Measurements from ENCODE around the gene SELP. TPM values are rescaled to one million over a fixed set of nuclear protein-coding genes. Genes with fewer than 3 reads are reported as not detected.

Gene SELP
- total RNA-seq, 1 experiment from 2014 or later = not detected

DNA sequence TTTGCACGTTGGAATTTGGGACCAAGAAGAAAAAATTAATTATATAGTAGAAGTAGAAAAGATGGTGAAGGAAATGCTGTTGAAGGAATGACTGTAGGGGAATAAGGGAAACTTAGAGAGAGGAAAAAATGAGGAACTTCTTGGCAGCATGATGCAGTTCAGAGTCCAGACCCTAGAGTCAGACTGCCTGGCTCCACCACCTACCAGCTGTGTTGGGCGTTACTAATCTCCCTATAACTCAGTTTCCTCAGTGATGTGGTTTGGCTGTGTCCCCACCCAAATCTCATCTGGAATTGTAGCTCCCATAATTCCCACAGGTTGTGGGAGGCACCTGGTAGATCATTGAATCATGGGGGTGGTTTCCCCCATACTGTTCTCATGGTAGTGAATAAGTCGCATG lies 1.3 kb upstream of the SELP start:
- Histone ChIP-seq H3K9me2 (ENCODE audit: insufficient read depth) (no peaks in the 10 kb centered on the region), H2AFZ (no peak overlapping the region), H3K27ac (no peak overlapping the region), H3K27me3 (ENCODE audit: insufficient read depth, low read depth) (no peaks in the 10 kb centered on the region), H3K4me3 (no peak overlapping the region), H3K4me1 (replicated peaks; ENCODE audit: insufficient read depth) (no peaks in the 10 kb centered on the region), H3F3A (ENCODE audit: insufficient read depth, low read depth) (no peaks in the 10 kb centered on the region), H3K9me3 (ENCODE audit: insufficient read depth, low read depth) (peaks cover 7% of the 10 kb centered on the region; the same call in 1 of the 2 replicates), H3K4me2 (no peak overlapping the region), H4K20me1 (ENCODE audit: insufficient read depth) (no peaks in the 10 kb centered on the region), H3K36me3 (ENCODE audit: low read depth) (no peaks in the 10 kb centered on the region), H3K79me2 (ENCODE audit: low read depth) (no peaks in the 10 kb centered on the region)
- TF ChIP-seq EZH2 (IDR thresholded peaks at IDR 0.05; ENCODE audit: low read depth) = no peak
- DNase-seq = no peak
- no TSS peak for BruUV-seq (replicated peaks)
- intact Hi-C loops (cut with micrococcal nuclease; ENCODE audit: unreplicated experiment) = no loop called here
- POLR2A ChIA-PET (ENCODE audit: unreplicated experiment) = no interaction called here
- CTCF ChIA-PET = no interaction called here

DNA sequence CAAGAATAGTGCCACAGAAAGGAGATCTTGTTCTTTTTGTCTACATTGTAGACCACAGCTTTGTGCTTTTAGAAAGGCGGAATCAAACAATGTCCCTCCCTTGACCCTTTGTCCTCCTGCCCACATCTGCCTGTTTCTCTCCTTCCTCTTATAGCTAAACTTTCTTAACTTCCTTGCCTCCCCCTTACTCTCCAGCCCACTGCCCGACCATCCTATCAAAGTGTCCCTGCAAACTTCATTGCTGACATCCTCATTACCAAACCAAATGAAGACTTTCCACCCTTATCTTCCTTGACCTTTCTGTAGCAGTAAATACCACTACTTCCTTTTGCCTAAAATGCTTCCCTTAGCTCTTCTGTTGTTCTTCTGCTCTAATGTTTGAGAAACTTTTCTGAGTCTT lies 5.0 kb downstream of the SELP start:
- CTCF ChIA-PET = no interaction called here
- Histone ChIP-seq H3K27ac (no peak overlapping the region), H3K9me3 (ENCODE audit: insufficient read depth, low read depth) (no peaks in the 10 kb centered on the region), H3K9me2 (ENCODE audit: insufficient read depth) (no peaks in the 10 kb centered on the region), H3K27me3 (ENCODE audit: insufficient read depth, low read depth) (no peaks in the 10 kb centered on the region), H3K4me2 (no peak overlapping the region), H3K79me2 (ENCODE audit: low read depth) (no peaks in the 10 kb centered on the region), H4K20me1 (ENCODE audit: insufficient read depth) (no peaks in the 10 kb centered on the region), H3K4me3 (no peak overlapping the region), H3F3A (ENCODE audit: insufficient read depth, low read depth) (no peaks in the 10 kb centered on the region), H2AFZ (no peak overlapping the region), H3K4me1 (replicated peaks; ENCODE audit: insufficient read depth) (no peaks in the 10 kb centered on the region), H3K36me3 (ENCODE audit: low read depth) (no peaks in the 10 kb centered on the region)
- BruUV-seq (replicated peaks) = no TSS peak
- TF ChIP-seq, protein P1, sequence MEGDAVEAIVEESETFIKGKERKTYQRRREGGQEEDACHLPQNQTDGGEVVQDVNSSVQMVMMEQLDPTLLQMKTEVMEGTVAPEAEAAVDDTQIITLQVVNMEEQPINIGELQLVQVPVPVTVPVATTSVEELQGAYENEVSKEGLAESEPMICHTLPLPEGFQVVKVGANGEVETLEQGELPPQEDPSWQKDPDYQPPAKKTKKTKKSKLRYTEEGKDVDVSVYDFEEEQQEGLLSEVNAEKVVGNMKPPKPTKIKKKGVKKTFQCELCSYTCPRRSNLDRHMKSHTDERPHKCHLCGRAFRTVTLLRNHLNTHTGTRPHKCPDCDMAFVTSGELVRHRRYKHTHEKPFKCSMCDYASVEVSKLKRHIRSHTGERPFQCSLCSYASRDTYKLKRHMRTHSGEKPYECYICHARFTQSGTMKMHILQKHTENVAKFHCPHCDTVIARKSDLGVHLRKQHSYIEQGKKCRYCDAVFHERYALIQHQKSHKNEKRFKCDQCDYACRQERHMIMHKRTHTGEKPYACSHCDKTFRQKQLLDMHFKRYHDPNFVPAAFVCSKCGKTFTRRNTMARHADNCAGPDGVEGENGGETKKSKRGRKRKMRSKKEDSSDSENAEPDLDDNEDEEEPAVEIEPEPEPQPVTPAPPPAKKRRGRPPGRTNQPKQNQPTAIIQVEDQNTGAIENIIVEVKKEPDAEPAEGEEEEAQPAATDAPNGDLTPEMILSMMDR (conservative IDR thresholded peaks at IDR 0.05) = no peak
- no peak for TF ChIP-seq EZH2 (IDR thresholded peaks at IDR 0.05; ENCODE audit: low read depth)
- POLR2A ChIA-PET (ENCODE audit: unreplicated experiment) = no interaction called here
- DNase-seq = no peak
- intact Hi-C loops (cut with micrococcal nuclease; ENCODE audit: unreplicated experiment) = no loop called here

DNA sequence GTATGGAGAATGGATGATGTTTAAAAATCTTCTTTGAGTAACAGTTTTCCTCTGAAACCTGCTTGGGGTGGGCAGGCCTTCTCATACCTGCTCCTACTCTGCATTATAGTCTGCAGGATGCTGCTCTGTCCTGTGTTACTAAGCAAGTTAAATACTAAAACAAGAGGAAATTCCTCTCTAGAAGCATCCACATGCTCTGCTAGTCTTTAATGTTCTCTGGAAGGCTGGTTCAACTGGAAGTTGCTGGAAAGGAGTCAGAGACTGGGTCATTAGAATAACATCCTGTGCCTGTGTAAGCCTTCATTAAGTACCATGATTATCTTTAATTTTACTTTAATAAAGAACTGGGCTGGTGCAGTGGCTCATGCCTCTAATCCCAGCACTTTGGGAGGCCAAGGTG lies 5.8 kb downstream of the SELP start:
- BruUV-seq (replicated peaks) = no TSS peak
- Histone ChIP-seq H3K27ac (no peak overlapping the region), H3K9me2 (ENCODE audit: insufficient read depth) (no peaks in the 10 kb centered on the region), H3K4me2 (no peak overlapping the region), H3K79me2 (ENCODE audit: low read depth) (no peaks in the 10 kb centered on the region), H3K9me3 (ENCODE audit: insufficient read depth, low read depth) (no peaks in the 10 kb centered on the region), H3K27me3 (ENCODE audit: insufficient read depth, low read depth) (no peaks in the 10 kb centered on the region), H3K4me1 (replicated peaks; ENCODE audit: insufficient read depth) (no peaks in the 10 kb centered on the region), H3F3A (ENCODE audit: insufficient read depth, low read depth) (no peaks in the 10 kb centered on the region), H3K36me3 (ENCODE audit: low read depth) (no peaks in the 10 kb centered on the region), H4K20me1 (ENCODE audit: insufficient read depth) (no peaks in the 10 kb centered on the region), H2AFZ (no peak overlapping the region), H3K4me3 (no peak overlapping the region)
- TF ChIP-seq EZH2 (IDR thresholded peaks at IDR 0.05; ENCODE audit: low read depth) = no peak
- TF ChIP-seq, protein P1 (conservative IDR thresholded peaks at IDR 0.05) = no peak
- DNase-seq = no peak
- intact Hi-C loops (cut with micrococcal nuclease; ENCODE audit: unreplicated experiment) = no loop called here
- POLR2A ChIA-PET (ENCODE audit: unreplicated experiment) = no interaction called here
- CTCF ChIA-PET = no interaction called here

DNA sequence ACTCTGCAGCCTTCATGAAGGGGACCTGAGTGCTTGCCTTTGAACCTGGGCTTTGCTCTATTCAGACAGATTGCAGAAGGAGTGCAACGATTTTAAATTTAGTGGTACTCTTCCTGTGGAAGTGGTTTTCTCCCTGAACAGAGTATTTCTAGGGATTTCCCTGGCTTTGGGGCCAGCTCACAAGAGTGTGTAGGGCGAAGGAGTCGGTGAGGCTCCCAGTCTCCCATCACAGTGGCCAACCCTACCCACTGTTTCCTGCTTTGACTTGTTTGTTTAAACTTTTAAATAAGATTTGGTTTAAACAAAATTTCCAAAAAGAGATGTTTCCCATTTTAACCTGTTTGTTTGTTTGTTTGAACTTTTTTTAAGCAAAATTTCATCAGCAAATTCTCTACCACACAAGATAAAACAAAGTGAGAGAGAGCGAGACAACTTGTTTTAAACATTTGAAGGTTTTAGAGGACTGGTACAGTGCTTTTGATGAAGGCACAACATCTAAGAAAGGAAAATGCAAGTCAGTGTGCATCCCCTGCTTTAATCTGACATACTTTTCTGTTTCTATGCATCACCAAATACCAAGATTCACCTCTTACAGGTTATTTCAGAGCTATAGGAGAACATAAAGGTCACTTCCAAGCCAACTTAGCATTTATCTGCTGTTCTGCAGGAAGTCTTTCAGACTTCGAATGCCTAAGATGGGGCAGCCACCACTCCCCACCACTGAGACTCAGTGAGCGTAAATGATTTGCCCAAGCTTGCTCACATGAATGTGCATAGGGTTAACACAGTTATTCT lies 6.6 kb downstream of the SELP start:
- ChIA-PET CTCF (no interaction called here), POLR2A (ENCODE audit: unreplicated experiment) (no interaction called here)
- no peaks in the 10 kb centered on the region for H3K4me1 ChIP-seq (replicated peaks; ENCODE audit: insufficient read depth)
- no peaks in the 10 kb centered on the region for H3K36me3 ChIP-seq (ENCODE audit: low read depth)
- BruUV-seq (replicated peaks) = no TSS peak
- H3K79me2 ChIP-seq (ENCODE audit: low read depth) = no peaks in the 10 kb centered on the region
- DNase-seq = no peak
- TF ChIP-seq EZH2 (IDR thresholded peaks at IDR 0.05; ENCODE audit: low read depth) = no peak
- TF ChIP-seq, protein P1 (conservative IDR thresholded peaks at IDR 0.05) = no peak
- H3F3A ChIP-seq (ENCODE audit: insufficient read depth, low read depth) = no peaks in the 10 kb centered on the region
- H3K27ac ChIP-seq = no peak overlapping the region
- H2AFZ ChIP-seq = no peak overlapping the region
- H4K20me1 ChIP-seq (ENCODE audit: insufficient read depth) = no peaks in the 10 kb centered on the region
- no peaks in the 10 kb centered on the region for H3K9me2 ChIP-seq (ENCODE audit: insufficient read depth)
- intact Hi-C loops (cut with micrococcal nuclease; ENCODE audit: unreplicated experiment) = no loop called here
- H3K4me2 ChIP-seq = no peak overlapping the region
- no peaks in the 10 kb centered on the region for H3K9me3 ChIP-seq (ENCODE audit: insufficient read depth, low read depth)
- H3K4me3 ChIP-seq = no peak overlapping the region
- no peaks in the 10 kb centered on the region for H3K27me3 ChIP-seq (ENCODE audit: insufficient read depth, low read depth)

Data from PC-9 (cell line).